Stomach (tissue), 9 donors: ENCODE measurements around the gene PGR. TPM values are rescaled to one million over a fixed set of nuclear protein-coding genes. Genes with fewer than 3 reads are reported as not detected.

Experiments used
- DNase-seq, 2 donors: peaks; one replicate each; pipeline versions ENCODE4 v3.0.0 to v3.0.0-alpha.2; 2013 to 2019
- H3K27ac ChIP-seq, 5 donors: fragments of 200-600 bp in 4 of 5; sonication (generic) in 4 of 5; one replicate each; pipeline ENCODE4 v1.5.1; 2013 to 2019; ENCODE audit warnings: mild to moderate bottlenecking in 1 of 5, moderate library complexity in 1 of 5
- H3K27me3 ChIP-seq, 3 donors: fragments of 200-600 bp; sonication (generic); one replicate each; pipeline ENCODE4 v1.5.1; 2017 to 2019; ENCODE audit warnings: mixed run types in 1 of 3
- H3K36me3 ChIP-seq, 4 donors: fragments of 200-600 bp; sonication (generic); 1 replicate in 3 of 4; 2 replicates in 1 of 4; pipeline ENCODE4 v1.5.1; 2016 to 2019
- H3K4me1 ChIP-seq, 4 donors: fragments of 200-600 bp; sonication (generic); one replicate each; pipeline ENCODE4 v1.5.1; 2016 to 2019
- H3K4me3 ChIP-seq, 4 donors: fragments of 200-600 bp; sonication (generic) in 3 of 4; one replicate each; pipeline ENCODE4 v1.5.1; 2016 to 2019; ENCODE audit warnings: mild to moderate bottlenecking in 1 of 4
- H3K9me3 ChIP-seq, 4 donors: fragments of 200-600 bp; sonication (generic); one replicate each; pipeline ENCODE4 v1.5.1; 2016 to 2019
- EP300 ChIP-seq: sonication (generic); formaldehyde crosslinking; IDR thresholded peaks from one replicate; pipeline ENCODE4 v1.6.1; 2017; ENCODE audit warnings: antibody characterized with exemption
- POLR2A ChIP-seq, 4 donors: fragments of 450-650 bp; IDR thresholded peaks; one replicate each; pipeline ENCODE4 v1.6.1; 2016; ENCODE audit warnings: antibody characterized with exemption in 4 of 4, control low read depth in 2 of 4, mild to moderate bottlenecking in 1 of 4, moderate library complexity in 1 of 4
- POLR2AphosphoS5 ChIP-seq, 3 donors: sonication (generic); formaldehyde crosslinking; IDR thresholded peaks; one replicate each; pipeline ENCODE4 v1.6.1; 2016; ENCODE audit warnings: antibody characterized with exemption in 3 of 3
- WGBS, 5 donors: extraction: QIAGEN DNeasy Blood & Tissue Kit in 3 of 5; methylation state at CpG; one replicate each; pipeline versions ENCODE4 v1.1.5 to v1.1.7; 2013 to 2018; 5-methylcytosine and 5-hydroxymethylcytosine counted together
- intact Hi-C: fragments of 100-400 bp; cut with DNase I; formaldehyde crosslinking; loops from one replicate; pipeline ENCODE4 v1.15.1; 2023; ENCODE audit warnings: low total_unique reads
- polyA plus RNA-seq, 3 donors: library from polyadenylated mRNA; stranded (reverse); fragments of 200-250 nt; gene quantifications; one replicate each; pipeline ENCODE4 v1.2.3, GENCODE V29; 2013
- total RNA-seq, 5 donors: library from RNA; depleted of rRNA; stranded (reverse); fragments of >200 nt; gene quantifications; one replicate each; pipeline versions ENCODE4 v1.1.0 to v1.2.3, GENCODE V29; 2014 to 2016
- TF ChIP-seq, protein P1 (sequence below), 7 experiments: fragments of 450-650 bp in 4 of 7; fragments of 200-600 bp in 3 of 7; sonication (generic) in 3 of 7; IDR thresholded peaks; one replicate each; pipeline ENCODE4 v1.5.1; 2016 to 2019; ENCODE audit warnings: antibody characterized with exemption in 7 of 7, control low read depth in 2 of 7, mild to moderate bottlenecking in 1 of 7
- donor health status: healthy with polysubstance abuse.
- donor health status: Bipolar disorder and iron deficiency.
- donor health status: healthy.

The PGR gene
- total and polyA plus RNA-seq, 8 donors: 0.03 to 8.2 (median 0.74) TPM

DNA sequence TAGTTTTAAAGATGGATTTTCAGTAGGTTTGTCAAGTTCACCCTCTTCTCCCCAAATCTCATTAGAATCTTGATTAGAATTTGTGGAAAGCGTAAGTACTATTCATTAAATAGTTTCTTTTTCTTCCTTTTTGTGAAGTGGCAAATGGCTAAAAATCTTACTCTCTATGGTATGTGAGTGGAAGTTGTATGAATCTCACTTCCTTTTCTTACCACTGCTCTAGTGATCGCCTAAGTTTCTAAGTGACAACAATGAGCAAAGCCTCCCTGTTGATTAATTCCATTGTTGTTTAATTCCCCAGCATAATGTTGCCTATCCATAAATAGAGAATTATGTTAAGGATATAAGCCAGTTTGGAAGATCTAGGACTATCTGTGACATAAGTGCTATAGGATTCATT, 82.7 kb downstream of the PGR start:
- intact Hi-C loops: no loop called here

DNA sequence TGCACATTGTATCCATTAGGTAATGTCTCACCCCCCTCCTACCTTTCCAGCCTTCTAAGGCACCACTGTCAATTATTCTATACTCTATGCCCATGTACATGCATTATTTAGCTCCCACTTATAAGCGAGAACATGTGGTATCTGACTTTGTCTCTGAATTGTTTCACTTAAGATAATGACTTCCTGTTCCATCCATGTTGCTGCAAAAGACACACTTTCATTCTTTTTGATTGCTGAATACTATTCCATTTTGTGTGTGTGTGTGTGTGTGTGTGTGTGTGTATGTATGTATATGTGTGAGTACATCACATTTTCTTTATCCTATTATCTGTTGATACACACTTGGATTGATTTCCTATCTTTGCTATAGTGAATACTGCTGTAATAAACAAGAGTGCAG, 84.2 kb downstream of the PGR start:
- DNase-seq: no peak
- H3K27ac ChIP-seq: no peak overlapping the region
- TF ChIP-seq POLR2A (IDR thresholded peaks at IDR 0.05) (no peak), POLR2AphosphoS5 (IDR thresholded peaks at IDR 0.05) (no peak)
- TF ChIP-seq, protein P1, sequence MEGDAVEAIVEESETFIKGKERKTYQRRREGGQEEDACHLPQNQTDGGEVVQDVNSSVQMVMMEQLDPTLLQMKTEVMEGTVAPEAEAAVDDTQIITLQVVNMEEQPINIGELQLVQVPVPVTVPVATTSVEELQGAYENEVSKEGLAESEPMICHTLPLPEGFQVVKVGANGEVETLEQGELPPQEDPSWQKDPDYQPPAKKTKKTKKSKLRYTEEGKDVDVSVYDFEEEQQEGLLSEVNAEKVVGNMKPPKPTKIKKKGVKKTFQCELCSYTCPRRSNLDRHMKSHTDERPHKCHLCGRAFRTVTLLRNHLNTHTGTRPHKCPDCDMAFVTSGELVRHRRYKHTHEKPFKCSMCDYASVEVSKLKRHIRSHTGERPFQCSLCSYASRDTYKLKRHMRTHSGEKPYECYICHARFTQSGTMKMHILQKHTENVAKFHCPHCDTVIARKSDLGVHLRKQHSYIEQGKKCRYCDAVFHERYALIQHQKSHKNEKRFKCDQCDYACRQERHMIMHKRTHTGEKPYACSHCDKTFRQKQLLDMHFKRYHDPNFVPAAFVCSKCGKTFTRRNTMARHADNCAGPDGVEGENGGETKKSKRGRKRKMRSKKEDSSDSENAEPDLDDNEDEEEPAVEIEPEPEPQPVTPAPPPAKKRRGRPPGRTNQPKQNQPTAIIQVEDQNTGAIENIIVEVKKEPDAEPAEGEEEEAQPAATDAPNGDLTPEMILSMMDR (IDR thresholded peaks at IDR 0.05): no peak
- intact Hi-C loops: no loop called here
- H3K4me1 ChIP-seq: no peaks in the 10 kb centered on the region
- 83 to 95% (median 94%) methylated on average over 1 of the region's 1 CpG for WGBS, 5 donors
- no peaks in the 10 kb centered on the region for H3K9me3 ChIP-seq
- H3K36me3 ChIP-seq: no peaks in the 10 kb centered on the region
- no peak overlapping the region for H3K4me3 ChIP-seq
- no peaks in the 10 kb centered on the region for H3K27me3 ChIP-seq

More for the DNA sequence above, 82.7 kb downstream of the PGR start:
- no peak overlapping the region for H3K27ac ChIP-seq
- H3K36me3 ChIP-seq: no peaks in the 10 kb centered on the region
- 82 to 87% (median 86%) methylated on average over 2 of the region's 2 CpGs for WGBS, 5 donors
- no peak for DNase-seq
- no peaks in the 10 kb centered on the region for H3K9me3 ChIP-seq
- H3K4me3 ChIP-seq: no peak overlapping the region
- TF ChIP-seq POLR2A (IDR thresholded peaks at IDR 0.05): no peak
- TF ChIP-seq, protein P1 (IDR thresholded peaks at IDR 0.05): no peak
- TF ChIP-seq EP300: no peak
- H3K4me1 ChIP-seq: no peaks in the 10 kb centered on the region
- no peaks in the 10 kb centered on the region for H3K27me3 ChIP-seq

GRCh38 chr11:101043940-101044339, 85.7 kb downstream of the PGR start:
- H3K36me3 ChIP-seq: no peaks in the 10 kb centered on the region
- no peak for DNase-seq
- no peaks in the 10 kb centered on the region for H3K4me1 ChIP-seq
- WGBS, 5 donors: 94 to 100% (median 94%) methylated on average over 1 of the region's 1 CpG
- no peak overlapping the region for H3K27ac ChIP-seq
- intact Hi-C loops: no loop called here
- H3K9me3 ChIP-seq: no peaks in the 10 kb centered on the region
- no peak for TF ChIP-seq POLR2AphosphoS5 (IDR thresholded peaks at IDR 0.05)
- TF ChIP-seq POLR2A (IDR thresholded peaks at IDR 0.05): no peak
- TF ChIP-seq, protein P1 (IDR thresholded peaks at IDR 0.05): no peak
- TF ChIP-seq EP300: no peak
- H3K4me3 ChIP-seq: no peak overlapping the region
- no peaks in the 10 kb centered on the region for H3K27me3 ChIP-seq

DNA sequence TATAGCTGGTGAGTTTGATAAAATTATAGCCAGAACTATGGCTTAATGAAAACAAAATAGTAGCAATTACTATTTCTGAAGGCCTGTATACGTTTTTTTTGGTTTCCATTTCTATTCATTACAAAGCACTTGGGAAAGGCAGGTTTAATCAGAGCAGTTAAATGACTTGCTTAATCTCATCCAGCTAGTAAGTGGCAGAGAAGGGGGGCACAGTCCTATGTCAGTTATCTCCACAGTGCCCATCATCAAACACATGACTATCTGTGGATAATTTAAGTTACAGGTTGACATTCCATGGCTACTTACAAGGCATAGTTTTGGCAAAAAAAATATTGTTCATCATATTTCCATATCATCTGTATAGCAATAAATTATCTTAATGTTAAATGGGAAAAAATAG, 93.7 kb downstream of the PGR start:
- DNase-seq: no peak
- no peak overlapping the region for H3K27ac ChIP-seq
- no peaks in the 10 kb centered on the region for H3K36me3 ChIP-seq
- no peak for TF ChIP-seq POLR2AphosphoS5 (IDR thresholded peaks at IDR 0.05)
- TF ChIP-seq POLR2A (IDR thresholded peaks at IDR 0.05): no peak
- TF ChIP-seq EP300: no peak
- TF ChIP-seq, protein P1 (IDR thresholded peaks at IDR 0.05): no peak
- H3K9me3 ChIP-seq: no peaks in the 10 kb centered on the region
- H3K27me3 ChIP-seq: no peaks in the 10 kb centered on the region
- H3K4me1 ChIP-seq: no peaks in the 10 kb centered on the region
- 44 to 75% (median 60%) methylated on average over 1 of the region's 1 CpG for WGBS, 5 donors
- no peak overlapping the region for H3K4me3 ChIP-seq
- intact Hi-C loops: no loop called here
